A172 (cell line): ENCODE measurements around the gene PDE8B. TPM values are rescaled to one million over a fixed set of nuclear protein-coding genes. Genes with fewer than 3 reads are reported as not detected.
A peak's percentile ranks its signal among the peaks of the same experiment; 100 is the strongest.

Experiments
- DNase-seq: peaks from one replicate; pipeline ENCODE4 v3.0.0-alpha.2; 2015; ENCODE audit warnings: low spot score
- total RNA-seq: library from RNA; depleted of rRNA; stranded (reverse); fragments of >200 nt; shearing (Covaris generic); gene quantifications from 2 replicates; pipeline ENCODE4 v1.2.3, GENCODE V29; 2014

The PDE8B gene
- total RNA-seq, 1 experiment from 2014 or later, result not detected

DNA sequence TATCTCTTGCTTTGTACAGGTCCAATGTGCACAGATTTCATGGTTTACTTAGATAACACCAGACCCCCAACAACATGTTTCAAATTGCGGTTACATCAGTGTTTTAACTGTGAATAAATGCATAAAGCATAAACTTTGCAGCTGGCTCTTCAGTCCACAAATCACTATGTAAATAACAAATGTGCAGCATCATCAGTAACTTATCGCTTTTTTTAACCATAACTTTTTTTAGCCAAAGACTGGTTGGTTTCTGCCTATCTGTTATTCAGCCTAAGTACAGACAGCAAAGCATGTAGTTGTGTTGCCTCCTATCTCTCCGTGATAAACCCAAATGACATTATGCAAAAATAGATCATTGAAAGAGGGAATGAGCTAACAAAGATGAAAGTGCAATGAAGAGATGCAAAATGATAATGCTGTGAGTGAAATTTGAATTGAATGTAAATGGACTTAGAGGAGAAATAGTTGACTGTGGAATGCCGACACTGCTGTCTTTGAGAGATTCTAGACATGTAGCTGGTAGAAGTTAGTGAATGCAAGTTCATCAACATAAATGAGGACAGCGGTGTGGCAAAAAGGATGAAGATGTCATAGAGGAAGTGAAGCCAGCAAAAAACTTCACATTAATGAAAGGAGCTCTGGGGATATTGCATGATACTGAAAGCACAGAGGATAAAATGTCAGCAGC is 108.8 kb downstream of the PDE8B start:
- DNase-seq, result no peak

DNA sequence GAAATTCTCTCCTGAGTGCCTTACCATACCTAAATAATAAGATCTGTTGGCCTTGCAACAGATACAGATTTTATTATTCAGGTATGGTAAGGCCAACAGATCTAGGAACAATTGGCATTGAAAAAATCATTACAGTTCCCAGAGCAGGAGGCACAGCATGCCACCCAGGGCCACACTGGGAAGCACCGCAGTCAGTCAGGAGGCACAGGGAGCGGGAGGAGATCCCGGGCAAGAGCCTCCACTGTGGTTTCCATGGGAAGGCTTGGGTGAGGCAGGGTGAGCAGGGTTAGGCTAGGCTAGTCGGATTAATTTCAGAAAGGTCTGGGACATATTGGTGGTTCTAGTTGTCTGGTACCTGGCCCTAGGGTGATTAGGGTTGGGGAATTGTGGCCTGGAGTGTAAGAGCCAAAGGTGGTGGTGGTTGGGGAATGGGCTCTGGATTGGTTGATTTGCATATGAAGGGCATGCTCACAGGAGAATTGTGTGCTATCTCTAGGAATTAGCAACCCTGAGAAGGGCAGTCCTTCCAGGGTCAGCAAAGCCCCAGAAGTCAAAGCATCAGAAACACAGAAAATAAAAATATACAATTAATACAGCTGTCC is 111.4 kb downstream of the PDE8B start:
- no peak for DNase-seq

DNA sequence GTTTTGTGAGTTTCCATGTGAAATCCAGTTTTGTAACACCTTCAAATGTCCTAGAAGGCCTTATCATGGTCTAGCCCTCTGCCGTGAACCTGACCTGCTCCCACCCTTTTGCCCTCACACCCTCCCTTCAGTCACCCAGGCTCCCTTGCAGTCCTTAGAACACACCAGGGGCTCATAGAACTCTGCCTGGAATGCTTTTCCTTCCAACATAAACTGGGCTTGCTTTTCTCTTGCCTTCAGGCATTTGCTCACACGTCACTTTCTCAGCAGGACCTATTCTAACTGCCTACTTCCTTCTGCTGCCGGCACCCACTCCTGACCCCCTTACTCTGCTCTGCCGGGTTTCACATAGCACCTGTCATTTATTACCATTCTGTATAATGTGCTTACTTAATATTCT is 111.9 kb downstream of the PDE8B start:
- DNase-seq, result no peak

DNA sequence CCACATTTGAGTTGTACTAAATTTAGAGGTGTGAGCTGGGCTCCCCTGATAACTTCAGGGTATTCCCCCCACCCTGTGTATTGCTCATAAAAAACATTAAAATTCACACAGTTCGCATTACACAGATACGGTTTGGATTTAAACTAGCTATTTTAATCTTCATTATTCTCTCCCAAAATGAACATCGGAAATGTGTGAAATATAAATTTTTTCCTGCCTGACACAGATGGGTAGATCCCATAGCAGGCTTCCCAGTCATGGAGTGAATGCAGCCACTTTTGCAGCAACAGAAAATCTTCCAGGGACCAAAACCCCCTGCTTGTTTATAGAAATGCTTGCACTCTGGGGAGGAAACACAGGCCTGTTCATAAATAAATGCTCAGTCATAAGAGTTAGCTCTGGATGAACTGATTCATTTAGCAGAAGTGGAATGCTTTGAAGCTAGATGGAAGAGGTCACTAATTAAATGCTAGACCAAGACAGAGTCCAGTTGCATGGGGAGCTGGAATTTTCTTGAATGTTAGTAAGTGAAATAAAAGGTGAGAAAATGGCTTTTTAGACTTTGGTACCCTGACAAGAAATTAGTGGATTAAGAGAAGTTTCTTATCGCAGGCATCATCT is 115.6 kb downstream of the PDE8B start:
- DNase-seq, result no peak

DNA sequence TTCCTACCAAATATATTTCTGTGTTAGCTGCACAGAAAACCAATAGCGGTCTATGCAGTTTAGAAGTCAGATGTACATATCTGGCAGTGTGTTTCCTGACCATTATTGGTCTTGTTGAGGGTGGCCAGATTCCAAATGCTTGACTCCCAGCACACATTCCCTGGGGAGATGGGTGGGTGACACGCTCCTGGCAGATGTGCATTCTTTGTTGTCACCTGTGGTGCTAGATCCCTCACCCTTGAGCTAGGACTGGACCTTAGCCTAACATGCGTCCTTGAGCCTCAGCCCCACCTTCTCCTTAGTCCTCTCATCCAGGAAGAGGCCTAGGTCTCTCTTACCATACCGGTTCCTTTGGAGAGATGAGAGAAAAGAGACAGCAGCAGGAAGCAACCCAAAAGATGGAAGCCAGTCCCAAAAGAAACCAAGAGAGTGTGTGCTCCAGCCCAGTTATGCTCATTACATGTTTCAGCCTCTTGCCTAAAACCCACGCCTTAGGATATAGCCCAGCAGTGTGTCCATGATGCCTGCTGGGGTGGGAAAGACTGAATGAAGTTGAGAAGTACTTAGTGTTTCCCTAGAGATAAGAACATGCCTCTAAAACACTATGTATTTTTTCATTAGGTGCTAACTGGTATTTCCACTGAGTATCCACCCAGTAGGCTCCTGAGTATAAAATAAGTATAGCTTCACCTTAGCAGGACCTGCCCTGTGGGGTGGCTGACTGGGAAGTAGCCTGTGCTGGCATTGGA is 116.7 kb downstream of the PDE8B start:
- no peak for DNase-seq

DNA sequence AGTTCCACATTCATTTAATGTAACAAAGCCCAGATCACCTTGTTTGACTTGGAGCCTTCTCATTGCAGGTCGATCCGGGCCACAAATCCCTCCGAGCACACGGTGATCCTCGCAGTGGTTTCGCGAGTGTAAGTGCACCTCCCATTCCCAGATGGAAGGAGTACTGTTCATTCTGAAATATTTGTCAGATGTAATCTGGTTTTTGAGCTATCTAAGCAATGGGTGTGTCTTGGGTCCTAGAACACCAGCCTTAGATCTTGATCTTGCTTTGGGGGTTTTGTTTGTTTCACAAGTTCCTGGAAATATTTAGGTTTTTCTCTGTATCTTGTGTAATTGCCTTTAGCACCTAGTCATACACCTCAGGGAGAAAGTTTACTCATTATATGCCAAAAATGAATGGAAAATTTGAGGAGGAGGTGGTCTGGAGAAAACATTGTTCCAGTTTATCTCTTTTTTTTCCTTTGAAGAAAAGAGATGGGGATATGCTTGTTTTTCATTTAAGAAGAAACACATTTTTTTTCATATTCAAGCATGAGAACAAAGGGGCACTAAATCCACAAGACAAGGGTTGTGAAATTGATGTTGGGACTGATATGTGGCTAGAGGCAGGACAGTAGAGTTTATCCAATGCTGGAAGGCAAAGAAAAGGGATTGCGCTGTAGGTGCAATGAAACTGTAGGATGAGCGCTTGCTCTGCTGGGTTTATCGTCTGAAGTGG is 118.6 kb downstream of the PDE8B start:
- DNase-seq, result no peak

DNA sequence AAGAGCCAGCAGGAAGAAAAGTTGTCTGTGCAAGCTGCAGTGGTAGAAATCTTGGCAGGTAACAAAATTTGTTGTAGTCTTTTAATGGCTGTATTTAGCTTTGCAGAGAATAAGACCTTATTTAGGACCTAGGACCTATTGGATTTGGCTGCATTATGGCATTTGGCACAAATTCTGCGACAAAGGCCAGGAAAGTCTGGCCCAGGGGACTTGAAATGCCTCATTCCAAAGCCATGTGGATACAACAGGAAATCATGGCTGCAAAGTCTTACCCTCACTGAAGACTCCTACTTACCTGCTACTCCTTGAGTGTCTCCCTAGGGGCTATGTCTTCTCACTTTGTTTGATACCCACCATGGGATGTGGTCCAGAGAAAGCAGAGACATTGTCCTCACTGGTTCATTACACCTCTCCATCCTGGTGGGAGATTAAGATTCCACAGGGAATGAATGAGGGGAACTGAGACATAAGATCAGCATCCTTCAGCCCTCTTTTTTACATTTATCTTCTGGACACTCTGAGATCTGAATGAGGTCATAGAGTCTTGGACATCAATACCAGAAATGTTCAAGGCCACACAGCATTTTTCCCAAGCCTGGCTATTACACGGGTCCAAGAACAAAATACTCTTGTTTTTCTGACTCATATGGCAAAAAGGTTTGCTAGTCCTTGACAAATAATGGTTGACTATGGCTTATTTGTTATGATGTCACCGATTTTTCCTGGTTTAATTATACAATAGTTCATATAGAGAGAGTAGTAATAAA is 119.4 kb downstream of the PDE8B start:
- no peak for DNase-seq

DNA sequence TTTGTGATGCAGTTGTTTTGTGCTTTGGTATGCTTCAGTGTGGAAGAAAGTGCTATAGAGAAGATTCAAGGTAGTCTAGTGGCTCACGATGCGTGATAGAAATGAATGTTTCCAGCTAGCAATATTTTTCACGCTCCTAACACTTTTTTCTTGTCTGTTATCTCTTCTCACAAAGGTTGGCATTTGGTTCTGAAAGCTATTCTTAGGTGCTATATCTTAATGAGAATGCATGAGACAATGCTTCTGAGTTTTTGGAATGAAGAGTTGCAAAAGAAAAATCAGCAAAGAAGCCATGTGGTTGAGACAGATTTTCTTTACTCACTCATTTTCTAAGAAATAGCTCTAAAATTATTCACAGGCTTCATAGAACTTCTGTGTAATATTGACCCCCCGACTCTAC is 122.6 kb downstream of the PDE8B start:
- no peak for DNase-seq

DNA sequence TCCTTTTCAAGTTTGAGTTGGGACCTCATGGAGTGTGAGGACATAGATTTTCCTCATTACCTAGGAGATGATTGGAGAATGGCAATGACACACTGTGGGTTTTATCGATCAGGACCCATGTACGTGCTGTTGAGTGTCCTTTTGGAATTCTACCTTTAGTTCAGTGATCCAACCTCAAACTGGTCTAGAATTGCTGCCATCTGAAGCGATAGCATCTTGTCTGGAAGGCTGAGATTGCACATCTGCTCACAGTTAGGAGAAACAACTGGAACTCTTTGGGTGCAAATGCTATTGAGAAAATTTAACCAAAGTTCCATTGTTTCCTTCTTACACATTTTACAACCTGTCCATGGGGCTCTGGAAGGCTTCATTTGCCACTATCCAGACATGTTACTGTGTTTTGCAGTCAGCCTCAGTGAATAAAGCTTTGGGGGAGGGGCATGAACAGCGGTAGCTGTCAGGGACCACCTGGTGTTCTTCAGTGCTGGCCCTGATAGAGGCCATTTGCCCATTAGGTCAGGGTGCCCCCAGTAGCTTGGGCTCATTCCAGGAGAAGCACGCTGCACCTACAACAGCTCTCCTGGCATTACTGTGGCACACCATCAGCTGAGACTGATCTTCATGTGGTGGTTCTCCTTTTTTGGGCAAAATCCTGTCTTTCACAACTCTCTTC is 123.1 kb downstream of the PDE8B start:
- DNase-seq, result no peak

DNA sequence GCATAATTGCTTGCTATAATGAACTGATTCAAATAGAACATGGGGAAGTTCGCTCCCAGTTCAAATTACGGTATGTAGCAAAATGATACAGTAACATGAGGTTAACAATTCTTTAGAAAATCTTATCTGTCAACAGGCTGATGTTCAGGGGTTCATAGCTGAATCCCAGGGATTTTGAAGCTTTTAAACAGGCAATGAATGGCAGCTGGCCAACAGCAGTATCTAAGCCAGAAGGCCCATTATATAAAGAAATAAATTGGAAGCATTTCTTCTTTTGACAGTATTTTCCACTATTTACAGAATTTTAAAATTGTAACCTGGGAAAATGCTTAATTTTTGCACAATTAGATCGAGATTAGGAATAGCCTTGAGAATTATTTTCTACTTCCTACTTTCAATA is 126.8 kb downstream of the PDE8B start:
- DNase-seq, result no peak

DNA sequence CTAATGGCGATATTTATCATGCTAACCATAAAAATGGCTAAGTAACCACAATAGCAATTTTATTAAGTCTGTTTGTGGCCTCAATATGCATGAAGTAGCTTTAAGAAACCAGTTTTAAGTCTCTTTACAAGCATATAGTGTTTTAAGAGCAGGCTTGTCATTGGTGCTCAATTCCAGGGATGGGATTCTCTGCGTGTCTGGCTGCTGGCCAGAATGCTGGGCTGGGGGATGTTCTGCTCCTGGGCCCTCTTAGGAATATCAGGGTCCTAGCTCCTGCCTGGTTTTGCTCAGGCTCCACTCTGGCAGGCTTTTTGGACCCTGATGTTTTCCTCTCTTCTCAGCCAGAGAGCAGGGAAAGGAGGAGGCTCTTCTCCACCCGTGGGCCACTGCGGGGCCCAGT is 127.2 kb downstream of the PDE8B start:
- DNase-seq, result no peak

DNA sequence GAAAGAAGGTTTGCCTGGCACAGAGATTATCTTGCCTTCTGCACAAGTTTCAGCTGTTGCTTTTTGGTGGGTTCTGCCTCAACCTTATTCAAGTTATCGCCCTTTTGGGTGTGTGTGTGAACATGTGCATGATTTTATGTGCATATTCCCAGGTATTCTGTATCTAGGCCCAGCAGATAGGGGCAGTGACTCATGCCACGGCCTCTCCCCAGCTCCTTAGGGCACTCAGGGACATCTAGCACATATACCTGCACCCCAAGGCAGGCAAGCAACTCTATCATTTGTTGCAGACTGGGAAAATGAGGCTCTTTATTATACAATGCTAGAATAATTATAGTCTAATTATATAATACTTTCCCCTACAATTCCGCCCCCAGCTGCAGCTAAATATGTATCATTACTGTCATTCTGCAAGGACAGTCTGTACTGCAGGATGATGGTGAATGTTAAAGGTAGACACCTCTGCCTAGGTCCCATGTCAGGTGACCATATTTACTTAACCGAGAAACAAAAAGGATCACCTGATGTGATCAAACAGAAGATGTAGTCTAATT is 128.9 kb downstream of the PDE8B start:
- DNase-seq, result no peak

DNA sequence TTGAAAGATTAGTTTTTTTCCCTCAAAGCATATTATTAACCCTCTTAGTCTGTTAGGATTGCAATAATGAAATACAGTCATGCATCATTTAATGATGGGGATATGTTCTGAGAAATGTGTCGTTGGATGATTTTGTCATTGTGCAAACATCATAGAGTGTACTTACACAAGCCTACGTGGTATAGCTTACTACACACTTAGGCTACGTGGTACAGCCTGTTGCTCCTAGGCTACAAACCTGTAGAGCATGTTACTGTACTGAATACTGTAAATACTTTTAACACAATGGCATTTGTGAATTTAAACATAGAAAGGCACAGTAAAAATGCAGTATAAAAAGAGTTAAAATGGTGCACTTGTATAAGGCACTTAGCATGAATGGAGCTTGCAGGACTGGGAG is 132.7 kb downstream of the PDE8B start:
- no peak for DNase-seq

DNA sequence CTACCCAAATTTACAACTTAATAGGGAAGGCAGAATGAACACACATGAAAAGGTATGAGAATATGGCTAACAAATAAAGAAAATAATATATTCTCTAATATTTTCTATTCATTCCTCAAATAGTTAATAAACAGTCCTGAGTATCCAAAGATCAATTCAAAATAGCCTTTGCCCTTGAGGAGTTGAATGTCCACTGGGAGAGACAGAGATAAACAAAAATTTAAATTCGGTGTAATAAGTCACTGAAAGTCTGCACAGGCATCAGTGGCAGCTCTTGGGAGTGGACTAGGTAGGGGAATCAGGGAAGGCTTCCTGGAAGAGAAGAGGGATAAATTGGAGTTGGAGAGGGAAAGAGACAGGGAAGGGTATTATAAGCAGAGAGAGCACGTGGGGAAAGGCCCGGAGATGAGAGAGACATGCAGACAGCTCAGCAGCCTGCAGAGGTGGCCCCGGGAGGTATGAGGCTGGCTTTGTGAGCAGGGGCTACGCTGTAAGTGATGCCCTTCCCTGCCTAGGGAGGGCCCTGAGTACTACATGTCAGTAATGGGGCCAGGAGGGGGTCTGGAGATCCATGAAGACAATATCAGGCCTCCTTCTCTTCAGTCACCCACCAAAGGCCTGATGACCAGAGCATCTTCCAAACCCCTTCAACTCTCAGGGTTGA is 137.1 kb downstream of the PDE8B start:
- DNase-seq, result no peak

DNA sequence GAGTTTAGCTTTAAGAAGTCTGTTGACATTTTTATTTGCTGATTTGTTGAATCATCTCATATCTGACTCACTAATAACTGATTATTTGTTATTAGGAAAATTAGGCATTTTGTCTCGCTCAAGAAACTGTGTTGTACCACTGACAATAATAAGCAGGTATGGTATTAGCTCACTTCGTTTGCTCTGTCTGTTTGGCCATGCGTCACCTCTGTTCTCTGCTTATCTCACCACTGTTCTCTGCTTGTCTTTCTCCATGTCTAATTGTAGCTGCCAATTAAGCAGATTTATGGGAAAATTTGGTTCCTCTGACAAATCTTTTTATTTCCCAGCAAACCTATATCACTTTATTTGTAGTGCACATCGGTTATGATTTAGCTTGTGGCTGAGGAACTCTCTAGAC is 142.8 kb downstream of the PDE8B start:
- DNase-seq, result no peak

DNA sequence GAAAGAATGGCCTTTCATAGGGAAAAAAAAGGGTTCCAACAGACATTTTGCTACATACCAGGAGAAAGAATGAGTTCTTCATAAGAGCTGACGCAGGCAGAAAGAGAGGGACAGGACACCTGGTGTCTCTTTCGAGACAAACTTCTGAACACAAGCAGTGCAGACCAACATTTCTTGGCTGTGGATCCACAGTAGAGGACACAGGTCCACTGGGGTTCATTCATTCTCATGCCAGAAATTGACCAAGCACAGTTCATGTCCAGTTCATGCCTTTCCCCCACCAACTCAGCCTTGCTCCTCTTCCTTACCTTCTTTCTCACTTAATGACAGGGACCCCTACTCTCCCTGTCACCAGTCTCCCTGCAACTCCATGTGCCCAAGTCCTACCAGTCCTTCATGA is 144.0 kb downstream of the PDE8B start:
- no peak for DNase-seq

DNA sequence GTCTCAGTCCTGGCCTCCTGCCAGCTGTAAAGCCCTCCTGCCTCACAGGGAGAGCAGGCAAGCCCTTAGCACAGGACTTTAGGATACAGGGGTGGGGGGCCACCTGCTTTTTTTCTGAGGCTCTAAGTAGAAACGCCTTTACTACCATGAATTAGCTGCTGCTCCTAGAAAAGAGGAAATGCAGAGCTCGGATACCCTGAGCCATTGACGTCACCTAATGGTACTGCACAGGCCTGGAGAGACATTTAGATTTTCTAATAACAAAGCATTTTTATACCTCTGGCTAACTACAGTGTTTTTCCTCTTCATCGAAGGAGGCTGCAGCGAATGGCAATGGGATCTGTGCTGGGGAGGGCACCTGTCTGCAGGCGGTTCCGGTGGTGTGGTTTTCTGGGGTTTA is 144.6 kb downstream of the PDE8B start:
- DNase-seq, result no peak

DNA sequence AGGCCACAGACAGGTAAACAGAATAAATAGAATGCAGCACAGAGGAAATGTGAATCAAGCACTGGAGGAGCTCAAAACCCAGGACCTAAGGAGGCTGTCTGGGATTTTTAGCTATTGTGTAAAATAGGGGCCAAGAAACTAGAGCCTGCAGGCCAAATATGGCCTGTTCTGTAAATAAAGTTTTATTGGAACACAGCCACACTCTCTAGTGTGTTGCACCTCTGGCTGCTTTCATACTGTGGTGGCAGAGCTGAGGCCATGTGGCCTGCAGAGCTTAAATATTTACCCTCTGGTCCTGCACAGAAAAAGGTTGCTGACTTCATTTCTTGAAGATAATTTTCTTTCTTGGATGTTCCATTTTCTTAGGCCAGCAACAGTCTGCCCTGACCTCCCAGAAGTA is 145.3 kb downstream of the PDE8B start:
- DNase-seq, result no peak

DNA sequence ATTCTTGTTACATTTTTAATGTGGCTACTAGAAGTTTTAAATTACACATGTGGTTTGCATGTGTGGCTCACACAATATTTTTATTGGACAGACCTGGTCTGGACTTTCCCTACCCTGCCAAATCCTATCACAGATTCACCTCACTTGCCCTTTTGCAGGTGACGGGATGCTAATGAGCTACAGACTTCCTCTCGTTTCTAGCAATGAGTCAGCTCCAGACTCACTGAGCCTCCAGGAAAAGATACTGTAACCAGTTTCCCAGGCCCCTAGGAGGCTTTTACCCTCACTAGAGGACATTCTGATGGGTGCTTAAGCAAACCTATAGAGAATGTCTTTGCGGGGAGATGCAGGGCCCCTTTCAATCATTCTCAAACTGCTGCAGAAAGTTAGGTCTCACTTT is 146.3 kb downstream of the PDE8B start:
- peak; percentile 77 for DNase-seq
